ENCODE data around the gene PNLIP. TPM values are rescaled to one million over a fixed set of nuclear protein-coding genes. Genes with fewer than 3 reads are reported as not detected.

Gene PNLIP
- total RNA-seq, 1 donor from 2014 or later: 2.8 TPM

DNA sequence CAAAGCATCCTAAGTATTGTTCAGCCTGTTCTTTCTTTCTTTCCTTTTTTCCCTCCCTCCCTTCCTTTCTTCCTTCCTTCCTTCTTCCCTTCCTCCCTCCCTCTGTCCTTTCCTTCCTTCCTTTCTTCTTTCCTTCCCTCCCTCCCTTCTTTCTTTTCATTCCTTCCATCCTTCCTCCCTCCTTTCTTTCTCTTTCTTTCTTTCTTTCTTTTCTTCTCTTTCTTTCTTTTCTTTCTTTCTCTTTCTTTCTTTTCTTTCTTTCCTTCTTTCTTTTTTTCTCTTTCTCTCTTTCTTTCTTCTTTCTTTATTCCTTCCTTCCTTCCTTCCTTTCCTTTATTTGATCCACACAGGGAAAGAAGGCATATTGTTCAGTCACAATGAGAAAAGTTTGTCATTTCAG, 21.2 kb downstream of the PNLIP start:
- no peak for ATAC-seq
- no peak for DNase-seq (ENCODE audit: low spot score)
- intact Hi-C loops (cut with DNase I): no loop called here

DNA sequence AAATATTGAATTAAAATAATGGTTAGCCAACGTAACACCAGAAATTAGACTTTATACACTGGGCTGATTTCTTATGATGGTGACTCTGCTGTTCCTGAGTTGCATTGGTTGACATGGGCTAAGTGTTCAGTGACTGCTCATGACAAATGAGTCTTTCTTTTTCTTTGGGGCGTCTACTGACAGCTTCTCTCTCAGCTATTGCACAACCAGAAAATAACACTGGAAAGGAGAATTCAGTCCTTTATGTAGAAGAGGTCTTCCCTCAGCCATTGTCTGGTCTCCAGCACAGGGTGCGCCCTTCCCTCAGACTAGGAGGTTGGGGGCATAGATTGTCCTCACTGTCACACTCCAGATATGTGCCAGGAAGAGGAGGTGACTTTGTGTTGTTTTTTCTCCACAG, 21.6 kb downstream of the PNLIP start:
- DNase-seq (ENCODE audit: low spot score) (no peak), ATAC-seq (no peak)
- intact Hi-C loops (cut with DNase I): no loop called here

GRCh38 chr10:116574797-116575196, 29.1 kb downstream of the PNLIP start:
- ATAC-seq: no peak
- DNase-seq (ENCODE audit: low spot score): no peak
- intact Hi-C loops (cut with DNase I): no loop called here

DNA sequence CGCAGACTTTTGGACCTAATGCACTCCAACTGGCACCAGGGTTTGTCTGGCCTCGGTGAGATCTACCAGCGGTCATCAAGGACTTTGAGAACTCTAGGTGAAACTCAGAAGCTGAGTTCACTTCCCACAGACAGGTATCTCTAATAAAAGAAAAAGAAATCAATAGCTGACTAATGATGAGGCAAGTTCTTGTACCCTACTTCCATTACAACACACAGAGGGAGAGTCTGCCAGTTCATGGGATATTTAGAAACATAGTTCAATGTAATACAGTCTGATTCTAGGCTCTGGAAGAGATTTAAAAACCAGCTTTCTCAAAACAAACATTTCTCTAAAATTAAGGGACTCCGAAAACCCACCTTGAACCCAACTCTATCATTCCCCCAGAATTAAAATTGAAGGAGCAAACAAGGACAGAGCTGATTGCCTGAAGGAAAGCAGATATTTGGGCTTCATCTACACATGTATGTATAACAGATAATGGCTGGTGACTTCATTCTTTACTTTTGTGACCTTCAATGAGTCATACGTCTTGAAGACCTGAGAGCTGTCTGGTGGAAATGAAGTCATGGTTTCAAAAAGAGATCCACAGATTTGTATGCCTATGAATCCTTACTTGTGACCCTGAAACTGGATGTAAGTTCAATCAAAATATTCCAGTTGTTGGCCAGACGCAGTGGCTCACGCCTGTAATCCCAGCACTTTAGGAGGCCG, 42.3 kb downstream of the PNLIP start:
- intact Hi-C loops (cut with DNase I): no loop called here
- DNase-seq (ENCODE audit: low spot score) (no peak), ATAC-seq (no peak)

DNA sequence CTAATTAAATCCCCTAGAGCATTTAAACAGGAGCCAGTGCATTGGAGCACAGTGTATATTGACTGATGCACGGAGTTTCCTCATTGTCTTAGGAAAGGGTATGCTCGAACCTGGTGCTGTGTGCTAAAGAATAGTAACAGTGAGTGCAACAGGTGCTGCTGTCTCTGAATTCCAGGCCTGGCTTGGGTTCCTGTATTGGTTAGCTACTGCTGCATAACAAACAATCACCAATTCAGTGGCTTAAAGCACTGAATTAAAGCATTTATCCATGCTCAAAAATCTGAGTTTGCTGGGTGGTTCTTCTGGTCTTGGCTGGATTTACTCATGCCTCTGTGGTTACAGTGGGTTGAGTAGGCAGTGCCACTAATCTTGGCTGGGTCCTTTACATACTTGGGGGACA, 43.3 kb downstream of the PNLIP start:
- intact Hi-C loops (cut with DNase I): no loop called here

GRCh38 chr10:116589926-116590325, 44.2 kb downstream of the PNLIP start:
- DNase-seq (ENCODE audit: low spot score) (no peak), ATAC-seq (no peak)
- intact Hi-C loops (cut with DNase I): no loop called here

More for the DNA sequence above, 43.3 kb downstream of the PNLIP start:
- DNase-seq (ENCODE audit: low spot score) (no peak), ATAC-seq (no peak)

- DNase-seq (ENCODE audit: low spot score) (no peak), ATAC-seq (no peak)
- intact Hi-C loops (cut with DNase I): no loop called here
Measured at GRCh38 chr10:116590590-116591444, 45.1 kb downstream of the PNLIP start, which contains the start of gene PNLIPRP1. TSS of gene PNLIPRP1 (plus strand) at chr10:116590959. CDS start at chr10:116591130, 171 bp downstream.

GRCh38 chr10:116593139-116593740, 47.5 kb downstream of the PNLIP start:
- intact Hi-C loops (cut with DNase I): no loop called here
- ATAC-seq: no peak
- no peak for DNase-seq (ENCODE audit: low spot score)

DNA sequence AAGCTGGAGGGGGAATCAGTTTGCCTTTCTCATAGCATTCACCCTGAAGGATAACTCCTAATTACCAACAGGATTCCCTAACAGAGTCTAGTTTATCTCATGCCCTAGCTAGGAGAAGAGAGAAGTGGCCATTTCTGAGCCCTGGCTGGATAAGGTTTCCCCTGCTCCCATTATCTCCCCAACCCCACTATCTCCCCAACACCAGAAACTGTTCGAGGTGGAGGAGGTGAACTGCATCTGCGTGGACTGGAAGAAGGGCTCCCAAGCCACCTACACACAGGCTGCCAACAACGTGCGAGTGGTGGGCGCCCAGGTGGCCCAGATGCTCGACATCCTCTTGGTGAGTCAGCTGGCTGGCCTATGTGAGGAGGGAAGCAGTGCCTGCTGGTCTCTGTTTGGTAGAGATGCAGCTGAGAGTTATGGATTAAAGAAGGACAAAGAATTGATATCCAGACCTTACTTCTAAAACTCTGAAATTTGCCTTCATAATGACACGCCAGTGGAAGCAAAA, 48.8 kb downstream of the PNLIP start:
- no peak for DNase-seq (ENCODE audit: low spot score)
- intact Hi-C loops (cut with DNase I): loop anchor here (5.0 kb wide), 1 partner anchor 878 kb away; no protein-coding TSS in a partner anchor
- ATAC-seq: no peak

GRCh38 chr10:116596062-116596461, 50.3 kb downstream of the PNLIP start:
- no peak for DNase-seq (ENCODE audit: low spot score)
- intact Hi-C loops (cut with DNase I): loop anchor here (5.0 kb wide), 1 partner anchor 876 kb away; no protein-coding TSS in a partner anchor
- ATAC-seq: no peak

DNA sequence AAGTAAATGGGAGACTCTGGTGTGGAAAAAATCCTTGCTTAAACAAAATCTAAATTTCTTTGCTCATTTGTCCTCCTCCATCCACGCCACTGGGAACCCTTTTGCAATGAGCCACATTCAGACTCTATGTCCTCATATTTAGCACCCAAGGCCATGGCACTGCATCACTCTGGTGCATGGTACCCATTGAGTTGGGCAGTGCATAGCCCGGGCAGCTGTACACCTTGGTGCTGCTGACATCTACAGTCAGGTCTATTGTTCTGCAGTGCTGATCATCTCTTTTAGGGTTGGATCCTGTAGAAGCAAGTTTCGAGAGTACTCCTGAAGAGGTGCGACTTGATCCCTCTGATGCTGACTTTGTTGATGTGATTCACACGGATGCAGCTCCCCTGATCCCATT, 51.8 kb downstream of the PNLIP start:
- intact Hi-C loops (cut with DNase I): loop anchor here (5.0 kb wide), 1 partner anchor 875 kb away; no protein-coding TSS in a partner anchor
- no peak for DNase-seq (ENCODE audit: low spot score)
- ATAC-seq: no peak

- no peak for ATAC-seq
- no peak for DNase-seq (ENCODE audit: low spot score)
- intact Hi-C loops (cut with DNase I): loop anchor here (5.0 kb wide), 1 partner anchor 874 kb away; no protein-coding TSS in a partner anchor
Measured at GRCh38 chr10:116598329-116598728, 52.6 kb downstream of the PNLIP start.

DNA sequence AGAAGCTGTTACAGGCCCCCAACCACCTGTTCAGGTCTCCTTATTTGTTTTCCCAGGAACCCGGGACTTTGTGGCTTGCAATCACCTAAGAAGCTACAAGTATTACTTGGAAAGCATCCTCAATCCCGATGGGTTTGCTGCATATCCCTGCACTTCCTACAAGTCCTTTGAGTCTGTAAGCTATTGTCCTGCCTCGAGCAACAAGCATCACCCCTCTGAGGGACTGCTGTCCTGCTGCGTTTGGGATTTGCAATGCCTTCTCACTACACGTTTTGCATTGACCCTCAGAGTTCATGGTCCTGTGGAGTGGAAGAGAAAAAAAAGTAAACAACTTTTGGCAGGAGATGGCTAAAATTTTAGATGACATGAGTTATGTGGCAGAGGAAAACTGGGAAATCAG, 54.3 kb downstream of the PNLIP start:
- ATAC-seq (no peak), DNase-seq (ENCODE audit: low spot score) (no peak)
- intact Hi-C loops (cut with DNase I): loop anchor here (5.0 kb wide), 1 partner anchor 872 kb away; no protein-coding TSS in a partner anchor

GRCh38 chr10:116602648-116603400, 57.1 kb downstream of the PNLIP start:
- intact Hi-C loops (cut with DNase I): no loop called here
- no peak for ATAC-seq
- no peak for DNase-seq (ENCODE audit: low spot score)

DNA sequence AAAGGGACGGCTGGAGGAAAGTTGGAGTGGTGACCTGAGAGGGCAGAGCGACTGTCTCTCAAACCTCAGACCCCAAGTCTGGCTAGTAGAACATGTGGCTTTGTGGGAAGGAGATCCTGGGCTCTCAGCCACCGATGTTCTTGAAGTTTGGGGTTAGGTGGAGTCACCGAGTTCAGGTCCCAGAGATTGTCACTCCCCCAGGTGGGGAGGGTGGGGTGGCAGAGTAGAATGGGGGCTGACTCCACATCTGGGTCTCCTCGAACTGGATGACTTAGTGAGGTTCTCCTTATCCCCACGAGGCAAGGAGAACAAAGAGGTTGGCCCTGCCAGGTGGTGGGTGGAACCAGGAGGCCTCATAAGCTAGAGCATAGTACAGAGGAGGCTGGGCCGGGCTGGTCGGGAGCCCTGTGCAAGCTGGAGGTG, 60.3 kb downstream of the PNLIP start:
- DNase-seq (ENCODE audit: low spot score) (no peak), ATAC-seq (no peak)
- intact Hi-C loops (cut with DNase I): no loop called here

- ATAC-seq (no peak), DNase-seq (ENCODE audit: low spot score) (no peak)
- intact Hi-C loops (cut with DNase I): no loop called here
Measured at GRCh38 chr10:116607336-116607735, 61.6 kb downstream of the PNLIP start.

GRCh38 chr10:116608686-116609594, 63.2 kb downstream of the PNLIP start:
- intact Hi-C loops (cut with DNase I): no loop called here
- no peak for DNase-seq (ENCODE audit: low spot score)
- no peak for ATAC-seq

All from sciatic nerve (tissue), 2 donors.